ENCODE results near the gene SETD2.

- TF ChIP-seq CREB5 (CRISPR knock-in tag; IDR thresholded peaks at IDR 0.05; ENCODE audit: low read depth) (no peak), ESRRG (CRISPR knock-in tag; IDR thresholded peaks at IDR 0.05) (no peak), RARB (CRISPR knock-in tag; IDR thresholded peaks at IDR 0.05) (no peak), ZC3H10 (CRISPR knock-in tag; IDR thresholded peaks at IDR 0.05) (no peak), GLIS3 (CRISPR knock-in tag; IDR thresholded peaks at IDR 0.05) (no peak), ARNTL (CRISPR knock-in tag; IDR thresholded peaks at IDR 0.05; ENCODE audit: borderline replicate concordance, low read depth) (no peak), ISL1 (CRISPR knock-in tag; IDR thresholded peaks at IDR 0.05) (no peak), CSDC2 (CRISPR knock-in tag; IDR thresholded peaks at IDR 0.05) (no peak), ZFP30 (CRISPR knock-in tag; IDR thresholded peaks at IDR 0.05) (no peak)
- TF ChIP-seq, protein P1, sequence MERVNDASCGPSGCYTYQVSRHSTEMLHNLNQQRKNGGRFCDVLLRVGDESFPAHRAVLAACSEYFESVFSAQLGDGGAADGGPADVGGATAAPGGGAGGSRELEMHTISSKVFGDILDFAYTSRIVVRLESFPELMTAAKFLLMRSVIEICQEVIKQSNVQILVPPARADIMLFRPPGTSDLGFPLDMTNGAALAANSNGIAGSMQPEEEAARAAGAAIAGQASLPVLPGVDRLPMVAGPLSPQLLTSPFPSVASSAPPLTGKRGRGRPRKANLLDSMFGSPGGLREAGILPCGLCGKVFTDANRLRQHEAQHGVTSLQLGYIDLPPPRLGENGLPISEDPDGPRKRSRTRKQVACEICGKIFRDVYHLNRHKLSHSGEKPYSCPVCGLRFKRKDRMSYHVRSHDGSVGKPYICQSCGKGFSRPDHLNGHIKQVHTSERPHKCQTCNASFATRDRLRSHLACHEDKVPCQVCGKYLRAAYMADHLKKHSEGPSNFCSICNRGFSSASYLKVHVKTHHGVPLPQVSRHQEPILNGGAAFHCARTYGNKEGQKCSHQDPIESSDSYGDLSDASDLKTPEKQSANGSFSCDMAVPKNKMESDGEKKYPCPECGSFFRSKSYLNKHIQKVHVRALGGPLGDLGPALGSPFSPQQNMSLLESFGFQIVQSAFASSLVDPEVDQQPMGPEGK (CRISPR knock-in tag; IDR thresholded peaks at IDR 0.05; ENCODE audit: borderline replicate concordance) = no peak
Observed at GRCh38 chr3:47009225-47010110, 154.4 kb downstream of the SETD2 start.
